Ishikawa (cell line): ENCODE results near the gene RNF214.

Source experiments
- CEBPB ChIP-seq: IDR thresholded peaks from 2 replicates; pipeline ENCODE4 v1.6.1; 2012
- CREB1 ChIP-seq: IDR thresholded peaks from 2 replicates; pipeline ENCODE4 v1.6.1; 2012; ENCODE audit warnings: low read depth
- EGR1 ChIP-seq: IDR thresholded peaks from 2 replicates; pipeline ENCODE4 v1.6.1; 2012
- EP300 ChIP-seq: IDR thresholded peaks from 2 replicates; pipeline ENCODE4 v1.6.1; 2012; ENCODE audit warnings: borderline replicate concordance
- FOXM1 ChIP-seq: IDR thresholded peaks from 2 replicates; pipeline ENCODE4 v1.6.1; 2012; ENCODE audit warnings: low read depth, borderline replicate concordance
- MAX ChIP-seq: IDR thresholded peaks from 2 replicates; pipeline ENCODE4 v1.6.1; 2012
- NFIC ChIP-seq: IDR thresholded peaks from 2 replicates; pipeline ENCODE4 v1.6.1; 2012
- RAD21 ChIP-seq: IDR thresholded peaks from 2 replicates; pipeline ENCODE4 v1.6.1; 2012; ENCODE audit warnings: low read depth
- REST ChIP-seq: IDR thresholded peaks from 2 replicates; pipeline ENCODE4 v1.6.1; 2012; ENCODE audit warnings: low read depth, mild to moderate bottlenecking
- TAF1 ChIP-seq: IDR thresholded peaks from 2 replicates; pipeline ENCODE4 v1.6.1; 2012; ENCODE audit warnings: low read depth, mild to moderate bottlenecking
- TCF12 ChIP-seq: IDR thresholded peaks from 2 replicates; pipeline ENCODE4 v1.6.1; 2012; ENCODE audit warnings: low read depth
- TEAD4 ChIP-seq: IDR thresholded peaks from 2 replicates; pipeline ENCODE4 v1.6.1; 2012
- YY1 ChIP-seq: IDR thresholded peaks from 2 replicates; pipeline ENCODE4 v1.6.1; 2012; ENCODE audit warnings: low read depth
- ZBTB7A ChIP-seq: IDR thresholded peaks from 2 replicates; pipeline ENCODE4 v1.6.1; 2012; ENCODE audit warnings: low read depth
- TF ChIP-seq, protein P1 (sequence below): IDR thresholded peaks from 2 replicates; pipeline ENCODE4 v1.6.1; 2012

Gene RNF214

DNA sequence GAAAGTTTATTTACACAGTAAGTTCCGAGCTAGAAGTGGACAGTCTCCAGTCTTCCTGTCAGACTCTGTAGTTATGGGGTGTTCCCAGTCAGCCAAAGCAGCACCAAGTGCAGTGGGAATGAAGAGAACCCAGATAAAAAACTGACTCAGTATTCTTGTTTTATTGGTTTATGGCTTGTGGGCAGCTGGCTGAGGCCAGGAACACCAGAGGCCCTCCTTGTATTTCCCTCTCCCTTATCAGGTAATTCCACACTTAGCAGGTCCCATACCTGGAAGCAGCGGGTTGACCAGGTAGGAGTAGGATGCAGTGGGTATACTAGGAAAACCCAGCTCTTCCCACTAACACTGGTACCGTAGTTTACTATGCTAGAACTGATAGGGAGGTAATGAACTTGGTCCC is 55.2 kb downstream of the RNF214 start:
- TF ChIP-seq, protein P1, sequence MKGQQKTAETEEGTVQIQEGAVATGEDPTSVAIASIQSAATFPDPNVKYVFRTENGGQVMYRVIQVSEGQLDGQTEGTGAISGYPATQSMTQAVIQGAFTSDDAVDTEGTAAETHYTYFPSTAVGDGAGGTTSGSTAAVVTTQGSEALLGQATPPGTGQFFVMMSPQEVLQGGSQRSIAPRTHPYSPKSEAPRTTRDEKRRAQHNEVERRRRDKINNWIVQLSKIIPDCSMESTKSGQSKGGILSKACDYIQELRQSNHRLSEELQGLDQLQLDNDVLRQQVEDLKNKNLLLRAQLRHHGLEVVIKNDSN: no peak
- no peak for TF ChIP-seq EP300
- no peak for TF ChIP-seq MAX
- TF ChIP-seq CREB1: no peak
- TF ChIP-seq NFIC: no peak
- no peak for TF ChIP-seq REST
- no peak for TF ChIP-seq TCF12
- TF ChIP-seq YY1: no peak
- no peak for TF ChIP-seq ZBTB7A
- no peak for TF ChIP-seq RAD21
- TF ChIP-seq TEAD4: no peak
- TF ChIP-seq EGR1: no peak
- no peak for TF ChIP-seq CEBPB
- no peak for TF ChIP-seq FOXM1
- no peak for TF ChIP-seq TAF1

DNA sequence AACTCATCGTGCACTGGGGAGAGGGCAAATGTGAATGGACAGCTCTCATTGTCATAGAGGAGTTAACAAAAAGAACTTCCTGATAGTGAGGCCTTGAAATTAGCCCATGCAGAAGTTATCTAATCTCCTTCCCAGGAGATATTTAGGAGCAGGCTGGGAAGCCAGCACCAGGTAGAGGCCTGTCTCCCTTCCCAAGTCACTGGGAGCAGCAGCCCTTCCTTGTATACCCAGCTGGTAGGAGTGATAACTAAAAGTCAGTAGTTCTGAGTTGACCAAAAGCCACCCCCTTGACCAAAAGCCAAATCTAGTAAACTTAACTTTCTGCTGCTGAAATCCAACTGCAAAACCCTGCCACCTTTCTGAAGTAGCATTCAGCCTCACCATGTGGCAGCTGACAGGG is 57.3 kb downstream of the RNF214 start:
- TF ChIP-seq YY1 (no peak), TCF12 (no peak), CEBPB (no peak), EP300 (no peak), REST (no peak), MAX (no peak), ZBTB7A (no peak), RAD21 (no peak), NFIC (no peak), TAF1 (no peak), TEAD4 (no peak), FOXM1 (no peak), CREB1 (no peak)
- TF ChIP-seq, protein P1: no peak

DNA sequence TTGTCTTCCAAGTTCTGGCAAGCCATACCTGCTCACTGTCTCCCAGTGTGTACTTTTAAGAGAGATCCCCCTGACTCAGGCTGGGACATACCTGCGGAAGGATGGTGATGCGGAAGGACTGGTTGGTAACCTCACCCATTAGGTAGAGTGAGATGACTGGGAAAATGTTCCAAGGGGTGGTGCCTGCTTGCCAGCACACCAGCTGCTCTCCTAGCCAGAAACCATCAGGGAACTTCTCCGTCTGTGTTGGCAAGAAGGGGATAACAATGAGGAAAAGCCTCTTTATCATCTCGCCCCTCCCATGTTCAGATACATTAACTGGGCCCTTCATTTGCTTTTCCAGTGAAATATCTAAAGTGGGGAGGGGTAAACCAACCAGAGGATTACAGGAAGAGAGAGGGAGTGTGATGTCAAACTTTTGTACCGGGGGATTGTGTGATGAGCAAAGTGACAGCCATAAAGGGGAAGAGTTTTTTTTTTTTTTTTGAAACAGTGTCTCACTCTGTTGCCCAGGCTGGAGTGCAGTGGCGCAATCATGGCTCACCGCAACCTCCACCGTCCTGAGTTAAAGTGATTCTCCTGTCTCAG is 58.4 kb downstream of the RNF214 start, which contains the start of gene BACE1-AS:
Gene BACE1-AS, plus strand, starts transcription at position 538 of the 588 bp plus-strand sequence.
- TF ChIP-seq RAD21: no peak
- TF ChIP-seq TAF1: no peak
- TF ChIP-seq CREB1: no peak
- TF ChIP-seq, protein P1: no peak
- no peak for TF ChIP-seq NFIC
- TF ChIP-seq TEAD4: no peak
- no peak for TF ChIP-seq FOXM1
- TF ChIP-seq REST: no peak
- no peak for TF ChIP-seq EP300
- no peak for TF ChIP-seq MAX
- TF ChIP-seq TCF12: no peak
- TF ChIP-seq YY1: no peak
- no peak for TF ChIP-seq CEBPB
- TF ChIP-seq EGR1: no peak
- TF ChIP-seq ZBTB7A: no peak

DNA sequence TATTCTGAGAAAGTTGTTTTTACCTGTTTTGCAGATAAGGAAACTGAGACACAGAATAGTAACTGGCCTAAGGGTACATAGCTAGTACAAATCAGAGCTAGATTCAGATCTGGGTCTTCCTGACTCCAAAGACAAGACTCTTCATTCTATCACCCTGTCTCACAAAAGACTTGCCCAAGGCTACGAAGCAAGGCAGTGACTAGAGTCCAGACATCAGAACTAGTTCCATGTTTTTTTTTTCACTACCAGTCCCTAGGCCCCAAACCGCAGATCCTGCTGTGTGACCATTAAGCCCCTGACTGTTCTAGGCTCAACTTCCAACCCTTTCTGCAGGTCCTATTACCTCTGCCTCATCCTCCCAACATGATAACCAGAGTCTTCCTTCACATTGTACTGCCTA is 60.1 kb downstream of the RNF214 start:
- TF ChIP-seq TEAD4 (no peak), NFIC (no peak), MAX (no peak), EGR1 (no peak), CEBPB (no peak), EP300 (no peak), REST (no peak), FOXM1 (no peak), RAD21 (no peak), YY1 (no peak), TAF1 (no peak), CREB1 (no peak), TCF12 (no peak), ZBTB7A (no peak)
- TF ChIP-seq, protein P1: no peak
